ENCODE measurements around the gene NELL1.

Gene NELL1

DNA sequence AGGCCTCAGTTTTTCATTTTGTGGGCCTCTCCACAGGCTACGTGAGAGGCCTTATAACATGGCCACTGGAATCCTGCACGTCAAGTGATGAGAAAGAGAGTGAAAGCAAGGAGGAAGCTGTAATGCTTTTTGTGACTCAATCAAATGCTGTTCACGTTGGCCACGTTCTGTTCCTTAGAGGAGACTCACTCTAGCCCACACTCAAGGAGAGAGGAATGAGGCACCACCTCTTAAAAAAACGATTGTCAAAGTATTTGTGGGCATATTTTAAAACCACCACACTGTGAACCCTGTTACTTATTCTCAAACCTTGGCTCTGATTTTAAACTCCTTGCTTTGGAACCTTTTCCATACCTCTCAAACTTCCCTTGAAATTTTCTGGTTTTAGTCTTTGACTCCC is 705.0 kb downstream of the NELL1 start:
- DNase-seq, result no peak

DNA sequence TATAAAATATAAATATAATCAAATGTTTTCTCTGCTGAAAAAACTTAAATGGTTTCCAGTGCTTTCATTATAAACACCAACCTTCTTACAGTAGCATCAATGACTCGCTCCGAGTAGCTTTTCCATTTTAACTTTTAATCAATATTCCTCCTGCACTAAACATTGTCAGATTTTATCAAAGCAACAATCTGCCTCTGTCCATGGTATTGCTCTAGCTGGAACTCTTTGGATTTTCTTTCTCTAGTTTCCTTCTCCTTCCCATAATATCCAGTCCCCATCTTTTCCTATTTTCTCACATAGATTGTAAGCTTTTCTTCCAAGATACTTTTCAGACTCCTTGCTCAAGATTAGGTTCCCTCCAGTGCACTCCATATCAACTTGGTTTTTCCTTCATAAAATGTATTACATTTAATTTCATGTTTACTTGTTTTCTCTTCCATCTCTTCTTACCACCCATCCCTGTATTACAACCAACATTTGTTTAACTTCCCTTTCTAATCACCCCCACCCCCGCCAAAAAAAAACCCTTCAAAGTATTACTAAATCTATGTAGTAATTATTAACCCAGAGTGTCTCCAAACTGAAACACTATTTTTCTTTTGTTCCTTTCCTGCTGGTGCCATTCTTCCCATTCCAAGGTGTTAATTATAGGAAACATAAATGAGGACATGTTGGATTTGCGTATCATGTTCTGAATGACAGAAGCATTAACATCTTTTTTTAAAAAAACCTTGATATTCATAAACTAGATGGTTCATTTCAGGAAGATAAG is 716.5 kb downstream of the NELL1 start:
- DNase-seq, result no peak

- DNase-seq, result no peak
Observed at GRCh38 chr11:21390430-21390829, 721.0 kb downstream of the NELL1 start.

GRCh38 chr11:21396342-21397008 is 727.1 kb downstream of the NELL1 start:
- DNase-seq, result no peak

- DNase-seq, result no peak
Observed at GRCh38 chr11:21398195-21398594, 728.8 kb downstream of the NELL1 start.

DNA sequence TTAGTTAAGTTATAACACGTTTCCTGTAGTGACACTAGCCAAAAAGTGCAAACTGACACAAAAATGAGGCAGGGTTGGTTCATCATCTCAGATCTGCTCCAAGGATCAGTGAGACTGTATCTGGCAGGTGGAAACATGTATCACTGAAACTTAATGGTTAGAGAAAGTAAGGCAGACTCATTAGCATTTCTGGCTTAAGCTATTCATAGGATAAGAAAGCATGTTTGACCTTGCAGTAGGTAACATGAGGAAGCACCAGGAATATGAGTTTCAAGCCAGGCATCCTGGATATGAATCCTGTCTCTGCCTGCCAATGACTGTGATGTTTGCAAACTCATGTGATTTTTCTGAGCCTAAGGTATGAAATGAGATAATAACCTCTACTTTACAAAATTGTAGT is 732.1 kb downstream of the NELL1 start:
- no peak for DNase-seq

GRCh38 chr11:21402274-21402673 is 732.9 kb downstream of the NELL1 start:
- no peak for DNase-seq

DNA sequence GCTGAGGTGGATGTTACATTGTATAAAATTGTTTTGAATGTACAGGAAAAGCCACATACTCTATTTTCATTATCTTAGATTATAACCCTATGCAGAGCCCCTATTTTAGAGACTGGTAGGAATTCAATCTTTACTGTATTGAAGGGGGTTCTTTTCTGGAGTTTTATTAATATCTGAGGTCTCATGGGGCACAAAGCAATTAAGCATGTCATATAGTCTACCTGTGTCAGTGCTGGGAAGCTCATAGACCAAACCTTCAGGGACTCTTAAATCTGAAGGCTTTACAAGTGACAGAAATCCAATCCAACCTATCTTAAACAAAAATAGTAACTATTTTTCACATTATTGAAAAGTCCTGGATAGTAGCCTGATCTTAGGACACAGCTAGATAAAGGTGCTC is 733.7 kb downstream of the NELL1 start:
- no peak for DNase-seq

- DNase-seq, result no peak
Observed at GRCh38 chr11:21405422-21405821, 736.0 kb downstream of the NELL1 start.

DNA sequence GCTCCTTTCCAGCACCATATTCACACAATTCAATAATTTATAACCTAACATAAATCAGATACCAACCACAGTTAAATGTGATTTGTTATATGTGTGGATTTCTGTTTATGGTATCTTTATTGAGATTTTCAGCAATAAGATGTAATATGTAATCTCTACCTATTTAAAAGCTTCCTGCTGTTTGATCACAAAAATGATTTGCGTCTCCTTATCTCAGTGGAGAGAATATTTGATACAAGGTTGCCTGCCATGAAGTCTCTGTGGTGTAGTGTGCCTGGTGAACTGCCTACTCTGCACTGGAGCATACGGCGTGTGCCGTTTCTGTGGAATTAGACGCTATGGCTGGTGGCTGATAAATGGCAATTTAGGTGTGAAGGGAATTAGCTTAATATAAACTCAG is 741.1 kb downstream of the NELL1 start:
- DNase-seq, result no peak

GRCh38 chr11:21411104-21411503 is 741.7 kb downstream of the NELL1 start:
- no peak for DNase-seq

GRCh38 chr11:21411597-21411996 is 742.2 kb downstream of the NELL1 start:
- DNase-seq, result no peak

- no peak for DNase-seq
Observed at GRCh38 chr11:21412652-21413383, 743.4 kb downstream of the NELL1 start.

GRCh38 chr11:21414953-21415352 is 745.6 kb downstream of the NELL1 start:
- no peak for DNase-seq

- DNase-seq, result no peak
Observed at GRCh38 chr11:21415606-21416005, 746.2 kb downstream of the NELL1 start.

DNA sequence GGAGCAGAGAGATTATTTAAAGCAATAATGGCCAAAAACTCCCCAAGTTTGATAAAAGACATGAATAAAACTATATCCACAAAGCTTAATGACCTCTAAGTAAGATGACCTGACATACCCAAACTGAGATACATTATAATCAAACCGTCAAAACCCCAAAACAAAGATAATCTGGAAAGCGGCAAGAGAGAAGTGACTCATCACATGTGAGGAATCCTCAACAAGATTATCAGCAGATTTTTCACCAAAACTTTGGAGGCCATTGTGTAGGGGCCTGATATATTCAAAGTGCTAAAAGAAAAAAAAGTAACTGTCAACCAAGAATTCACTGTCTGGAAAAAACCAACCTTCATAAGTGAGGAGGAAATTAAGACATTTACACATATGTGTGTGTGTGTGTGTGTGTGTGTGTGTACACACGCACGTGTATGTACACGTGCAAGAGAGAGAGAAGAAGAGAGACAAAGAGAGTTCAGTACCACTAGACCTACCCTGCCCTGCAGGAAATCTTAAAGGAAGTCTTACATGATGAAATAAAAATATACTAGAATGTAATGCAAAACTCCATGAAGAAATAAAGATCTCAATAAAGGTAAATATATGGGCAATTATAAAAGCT is 752.4 kb downstream of the NELL1 start:
- DNase-seq, result no peak

GRCh38 chr11:21426931-21427330 is 757.5 kb downstream of the NELL1 start:
- no peak for DNase-seq

DNA sequence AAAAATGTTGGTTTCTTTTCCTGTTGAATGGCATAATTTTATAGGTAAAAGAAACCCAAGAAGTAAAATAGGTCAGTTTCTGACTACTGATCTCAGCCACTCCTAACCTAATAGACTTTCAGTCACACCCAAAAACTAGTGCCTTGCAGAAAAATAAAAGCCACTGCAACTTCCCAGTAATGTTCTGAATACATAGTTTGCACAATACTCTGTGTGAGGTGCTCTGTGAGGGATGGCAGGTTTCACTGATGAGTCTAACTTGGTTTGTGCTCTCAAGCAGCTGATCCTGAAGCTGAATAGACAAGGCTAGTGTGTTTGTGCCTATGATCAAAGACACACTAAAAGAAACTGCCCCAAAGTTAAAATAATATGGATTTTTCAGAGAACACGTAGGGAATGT is 758.3 kb downstream of the NELL1 start:
- no peak for DNase-seq

- DNase-seq, result no peak
Observed at GRCh38 chr11:21428796-21429195, 759.4 kb downstream of the NELL1 start.

- no peak for DNase-seq
Observed at GRCh38 chr11:21429401-21429800, 760.0 kb downstream of the NELL1 start.

DNA sequence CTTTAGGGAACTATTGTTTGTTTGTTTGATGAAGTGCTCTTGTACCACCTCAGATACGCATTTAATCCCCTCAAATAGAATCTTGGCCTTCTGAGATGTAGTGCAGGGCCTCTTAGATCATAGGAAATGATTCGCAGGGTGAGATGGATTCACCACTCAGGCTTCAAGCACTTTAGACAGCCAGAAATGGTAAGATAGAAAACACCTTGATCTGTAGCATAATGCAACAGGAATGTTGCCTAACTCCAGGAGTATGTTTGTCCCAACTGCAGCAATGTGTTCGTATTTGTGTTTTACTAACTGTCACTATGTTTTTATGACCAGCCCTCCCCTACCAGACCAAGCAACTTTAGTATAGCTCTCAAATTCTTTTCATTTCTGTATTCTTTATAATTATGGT is 761.2 kb downstream of the NELL1 start:
- DNase-seq, result no peak

- no peak for DNase-seq
Observed at GRCh38 chr11:21446939-21447590, 777.7 kb downstream of the NELL1 start.

- DNase-seq, result no peak
Observed at GRCh38 chr11:21447871-21448270, 778.5 kb downstream of the NELL1 start.
